ENCODE measurements around the gene EVI2A. TPM values are rescaled to one million over a fixed set of nuclear protein-coding genes. Genes with fewer than 3 reads are reported as not detected.

EVI2A gene
- total and polyA plus RNA-seq, 2 experiments from 2014 or later: 1.3 TPM; not detected in 1

DNA sequence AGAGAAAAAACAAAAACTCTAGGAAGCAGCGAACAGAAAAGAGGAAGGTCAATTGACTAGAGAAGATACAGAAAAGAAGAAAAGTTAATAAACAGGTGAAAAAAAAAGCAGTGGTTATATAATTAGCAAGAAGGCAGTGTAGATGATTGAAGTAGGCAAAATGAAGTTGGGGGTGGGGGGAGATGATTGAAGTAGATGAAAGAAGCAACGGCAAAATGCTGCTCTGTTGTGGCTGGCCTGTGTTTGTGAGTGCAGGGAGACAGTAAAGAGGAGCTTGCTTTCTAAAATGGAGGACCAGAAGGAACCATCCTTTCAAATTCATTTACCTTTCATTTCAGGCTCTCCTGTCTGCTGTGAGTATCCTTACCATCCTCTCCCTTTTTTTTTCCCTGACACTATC is 11.2 kb downstream of the EVI2A start:
- no peaks in the 10 kb centered on the region for H3K79me2 ChIP-seq (replicated peaks; ENCODE audit: insufficient read depth)
- H3K4me1 ChIP-seq (ENCODE audit: insufficient read depth): peaks cover 5% of the 10 kb centered on the region; the same call in 1 of the 2 replicates
- Mint-ChIP-seq H3K4me3 (no peak overlapping the region), H3K27ac (peak overlapping the region; percentile 61), H3K36me3 (ENCODE audit: low read depth) (no peaks in the 10 kb centered on the region), H3K27me3 (ENCODE audit: insufficient read depth, low read depth, poor library complexity) (no peaks in the 10 kb centered on the region), H3K9me3 (no peaks in the 10 kb centered on the region), H3K4me1 (peaks cover 9% of the 10 kb centered on the region)
- H4K20me1 ChIP-seq (replicated peaks; ENCODE audit: insufficient read depth): no peaks in the 10 kb centered on the region; the same call in 1 of the 2 replicates
- H3K4me3 ChIP-seq: no peak overlapping the region
- H3K27ac ChIP-seq (ENCODE audit: low read depth): no peak overlapping the region
- no peaks in the 10 kb centered on the region for H3K27me3 ChIP-seq (ENCODE audit: insufficient read depth)
- H2AFZ ChIP-seq: no peak overlapping the region
- no peaks in the 10 kb centered on the region for H3F3A ChIP-seq (replicated peaks; ENCODE audit: low read depth)
- H3K36me3 ChIP-seq (ENCODE audit: insufficient read depth): no peaks in the 10 kb centered on the region
- H3K9me2 ChIP-seq (ENCODE audit: insufficient read depth): no peaks in the 10 kb centered on the region
- TF ChIP-seq ZNF114 (CRISPR knock-in tag; IDR thresholded peaks at IDR 0.05): no peak
- no peak for DNase-seq (ENCODE audit: low spot score)
- H3K4me2 ChIP-seq: no peak overlapping the region
- peak; percentile 38; the same call in 2 of the 3 replicates for ATAC-seq

DNA sequence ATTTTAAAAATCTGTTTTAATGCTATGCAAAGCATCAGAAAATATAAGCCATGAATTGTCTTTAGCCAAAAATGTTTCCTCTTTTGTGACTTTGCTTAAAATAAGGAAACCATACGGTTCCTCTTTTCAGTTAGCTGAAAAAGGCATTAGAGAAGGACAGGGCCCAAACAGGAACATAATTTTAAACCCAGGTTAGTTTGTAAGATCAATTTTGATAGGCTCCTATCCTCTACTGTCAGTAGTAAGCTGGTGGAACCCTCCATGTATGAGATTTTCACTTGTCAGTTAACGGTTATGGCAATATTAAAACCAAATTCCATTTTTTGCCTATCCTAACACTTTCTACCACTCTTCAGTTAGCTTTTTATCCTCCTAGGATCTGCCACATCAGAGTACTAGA is 11.9 kb downstream of the EVI2A start:
- no peak overlapping the region for H3K4me3 Mint-ChIP-seq
- no peaks in the 10 kb centered on the region for H3K9me3 Mint-ChIP-seq
- TF ChIP-seq CREB1 (CRISPR knock-in tag; IDR thresholded peaks at IDR 0.05; ENCODE audit: low read depth) (no peak), ZNF114 (CRISPR knock-in tag; IDR thresholded peaks at IDR 0.05) (no peak), NANOG (IDR thresholded peaks at IDR 0.05; ENCODE audit: borderline replicate concordance) (no peak), POLR2AphosphoS5 (IDR thresholded peaks at IDR 0.05; ENCODE audit: low read depth) (no peak), ZNF331 (CRISPR knock-in tag; IDR thresholded peaks at IDR 0.05; ENCODE audit: low read depth) (no peak), STAT1 (IDR thresholded peaks at IDR 0.05; ENCODE audit: unreplicated experiment) (no peak)
- TF ChIP-seq, protein P1, sequence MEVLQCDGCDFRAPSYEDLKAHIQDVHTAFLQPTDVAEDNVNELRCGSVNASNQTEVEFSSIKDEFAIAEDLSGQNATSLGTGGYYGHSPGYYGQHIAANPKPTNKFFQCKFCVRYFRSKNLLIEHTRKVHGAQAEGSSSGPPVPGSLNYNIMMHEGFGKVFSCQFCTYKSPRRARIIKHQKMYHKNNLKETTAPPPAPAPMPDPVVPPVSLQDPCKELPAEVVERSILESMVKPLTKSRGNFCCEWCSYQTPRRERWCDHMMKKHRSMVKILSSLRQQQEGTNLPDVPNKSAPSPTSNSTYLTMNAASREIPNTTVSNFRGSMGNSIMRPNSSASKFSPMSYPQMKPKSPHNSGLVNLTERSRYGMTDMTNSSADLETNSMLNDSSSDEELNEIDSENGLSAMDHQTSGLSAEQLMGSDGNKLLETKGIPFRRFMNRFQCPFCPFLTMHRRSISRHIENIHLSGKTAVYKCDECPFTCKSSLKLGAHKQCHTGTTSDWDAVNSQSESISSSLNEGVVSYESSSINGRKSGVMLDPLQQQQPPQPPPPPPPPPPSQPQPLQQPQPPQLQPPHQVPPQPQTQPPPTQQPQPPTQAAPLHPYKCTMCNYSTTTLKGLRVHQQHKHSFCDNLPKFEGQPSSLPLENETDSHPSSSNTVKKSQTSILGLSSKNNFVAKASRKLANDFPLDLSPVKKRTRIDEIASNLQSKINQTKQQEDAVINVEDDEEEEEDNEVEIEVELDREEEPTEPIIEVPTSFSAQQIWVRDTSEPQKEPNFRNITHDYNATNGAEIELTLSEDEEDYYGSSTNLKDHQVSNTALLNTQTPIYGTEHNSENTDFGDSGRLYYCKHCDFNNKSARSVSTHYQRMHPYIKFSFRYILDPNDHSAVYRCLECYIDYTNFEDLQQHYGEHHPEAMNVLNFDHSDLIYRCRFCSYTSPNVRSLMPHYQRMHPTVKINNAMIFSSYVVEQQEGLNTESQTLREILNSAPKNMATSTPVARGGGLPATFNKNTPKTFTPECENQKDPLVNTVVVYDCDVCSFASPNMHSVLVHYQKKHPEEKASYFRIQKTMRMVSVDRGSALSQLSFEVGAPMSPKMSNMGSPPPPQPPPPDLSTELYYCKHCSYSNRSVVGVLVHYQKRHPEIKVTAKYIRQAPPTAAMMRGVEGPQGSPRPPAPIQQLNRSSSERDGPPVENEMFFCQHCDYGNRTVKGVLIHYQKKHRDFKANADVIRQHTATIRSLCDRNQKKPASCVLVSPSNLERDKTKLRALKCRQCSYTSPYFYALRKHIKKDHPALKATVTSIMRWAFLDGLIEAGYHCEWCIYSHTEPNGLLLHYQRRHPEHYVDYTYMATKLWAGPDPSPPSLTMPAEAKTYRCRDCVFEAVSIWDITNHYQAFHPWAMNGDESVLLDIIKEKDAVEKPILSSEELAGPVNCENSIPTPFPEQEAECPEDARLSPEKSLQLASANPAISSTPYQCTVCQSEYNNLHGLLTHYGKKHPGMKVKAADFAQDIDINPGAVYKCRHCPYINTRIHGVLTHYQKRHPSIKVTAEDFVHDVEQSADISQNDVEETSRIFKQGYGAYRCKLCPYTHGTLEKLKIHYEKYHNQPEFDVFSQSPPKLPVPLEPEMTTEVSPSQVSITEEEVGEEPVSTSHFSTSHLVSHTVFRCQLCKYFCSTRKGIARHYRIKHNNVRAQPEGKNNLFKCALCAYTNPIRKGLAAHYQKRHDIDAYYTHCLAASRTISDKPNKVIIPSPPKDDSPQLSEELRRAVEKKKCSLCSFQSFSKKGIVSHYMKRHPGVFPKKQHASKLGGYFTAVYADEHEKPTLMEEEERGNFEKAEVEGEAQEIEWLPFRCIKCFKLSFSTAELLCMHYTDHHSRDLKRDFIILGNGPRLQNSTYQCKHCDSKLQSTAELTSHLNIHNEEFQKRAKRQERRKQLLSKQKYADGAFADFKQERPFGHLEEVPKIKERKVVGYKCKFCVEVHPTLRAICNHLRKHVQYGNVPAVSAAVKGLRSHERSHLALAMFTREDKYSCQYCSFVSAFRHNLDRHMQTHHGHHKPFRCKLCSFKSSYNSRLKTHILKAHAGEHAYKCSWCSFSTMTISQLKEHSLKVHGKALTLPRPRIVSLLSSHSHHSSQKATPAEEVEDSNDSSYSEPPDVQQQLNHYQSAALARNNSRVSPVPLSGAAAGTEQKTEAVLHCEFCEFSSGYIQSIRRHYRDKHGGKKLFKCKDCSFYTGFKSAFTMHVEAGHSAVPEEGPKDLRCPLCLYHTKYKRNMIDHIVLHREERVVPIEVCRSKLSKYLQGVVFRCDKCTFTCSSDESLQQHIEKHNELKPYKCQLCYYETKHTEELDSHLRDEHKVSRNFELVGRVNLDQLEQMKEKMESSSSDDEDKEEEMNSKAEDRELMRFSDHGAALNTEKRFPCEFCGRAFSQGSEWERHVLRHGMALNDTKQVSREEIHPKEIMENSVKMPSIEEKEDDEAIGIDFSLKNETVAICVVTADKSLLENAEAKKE (CRISPR knock-in tag; IDR thresholded peaks at IDR 0.05): no peak
- TF ChIP-seq, protein P2, sequence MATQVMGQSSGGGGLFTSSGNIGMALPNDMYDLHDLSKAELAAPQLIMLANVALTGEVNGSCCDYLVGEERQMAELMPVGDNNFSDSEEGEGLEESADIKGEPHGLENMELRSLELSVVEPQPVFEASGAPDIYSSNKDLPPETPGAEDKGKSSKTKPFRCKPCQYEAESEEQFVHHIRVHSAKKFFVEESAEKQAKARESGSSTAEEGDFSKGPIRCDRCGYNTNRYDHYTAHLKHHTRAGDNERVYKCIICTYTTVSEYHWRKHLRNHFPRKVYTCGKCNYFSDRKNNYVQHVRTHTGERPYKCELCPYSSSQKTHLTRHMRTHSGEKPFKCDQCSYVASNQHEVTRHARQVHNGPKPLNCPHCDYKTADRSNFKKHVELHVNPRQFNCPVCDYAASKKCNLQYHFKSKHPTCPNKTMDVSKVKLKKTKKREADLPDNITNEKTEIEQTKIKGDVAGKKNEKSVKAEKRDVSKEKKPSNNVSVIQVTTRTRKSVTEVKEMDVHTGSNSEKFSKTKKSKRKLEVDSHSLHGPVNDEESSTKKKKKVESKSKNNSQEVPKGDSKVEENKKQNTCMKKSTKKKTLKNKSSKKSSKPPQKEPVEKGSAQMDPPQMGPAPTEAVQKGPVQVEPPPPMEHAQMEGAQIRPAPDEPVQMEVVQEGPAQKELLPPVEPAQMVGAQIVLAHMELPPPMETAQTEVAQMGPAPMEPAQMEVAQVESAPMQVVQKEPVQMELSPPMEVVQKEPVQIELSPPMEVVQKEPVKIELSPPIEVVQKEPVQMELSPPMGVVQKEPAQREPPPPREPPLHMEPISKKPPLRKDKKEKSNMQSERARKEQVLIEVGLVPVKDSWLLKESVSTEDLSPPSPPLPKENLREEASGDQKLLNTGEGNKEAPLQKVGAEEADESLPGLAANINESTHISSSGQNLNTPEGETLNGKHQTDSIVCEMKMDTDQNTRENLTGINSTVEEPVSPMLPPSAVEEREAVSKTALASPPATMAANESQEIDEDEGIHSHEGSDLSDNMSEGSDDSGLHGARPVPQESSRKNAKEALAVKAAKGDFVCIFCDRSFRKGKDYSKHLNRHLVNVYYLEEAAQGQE (IDR thresholded peaks at IDR 0.05; ENCODE audit: unreplicated experiment): no peak
- TF ChIP-seq, protein P3, sequence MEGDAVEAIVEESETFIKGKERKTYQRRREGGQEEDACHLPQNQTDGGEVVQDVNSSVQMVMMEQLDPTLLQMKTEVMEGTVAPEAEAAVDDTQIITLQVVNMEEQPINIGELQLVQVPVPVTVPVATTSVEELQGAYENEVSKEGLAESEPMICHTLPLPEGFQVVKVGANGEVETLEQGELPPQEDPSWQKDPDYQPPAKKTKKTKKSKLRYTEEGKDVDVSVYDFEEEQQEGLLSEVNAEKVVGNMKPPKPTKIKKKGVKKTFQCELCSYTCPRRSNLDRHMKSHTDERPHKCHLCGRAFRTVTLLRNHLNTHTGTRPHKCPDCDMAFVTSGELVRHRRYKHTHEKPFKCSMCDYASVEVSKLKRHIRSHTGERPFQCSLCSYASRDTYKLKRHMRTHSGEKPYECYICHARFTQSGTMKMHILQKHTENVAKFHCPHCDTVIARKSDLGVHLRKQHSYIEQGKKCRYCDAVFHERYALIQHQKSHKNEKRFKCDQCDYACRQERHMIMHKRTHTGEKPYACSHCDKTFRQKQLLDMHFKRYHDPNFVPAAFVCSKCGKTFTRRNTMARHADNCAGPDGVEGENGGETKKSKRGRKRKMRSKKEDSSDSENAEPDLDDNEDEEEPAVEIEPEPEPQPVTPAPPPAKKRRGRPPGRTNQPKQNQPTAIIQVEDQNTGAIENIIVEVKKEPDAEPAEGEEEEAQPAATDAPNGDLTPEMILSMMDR (conservative IDR thresholded peaks at IDR 0.05; ENCODE audit: low read depth in 2 of 2): no peak
- TF ChIP-seq, protein P4, sequence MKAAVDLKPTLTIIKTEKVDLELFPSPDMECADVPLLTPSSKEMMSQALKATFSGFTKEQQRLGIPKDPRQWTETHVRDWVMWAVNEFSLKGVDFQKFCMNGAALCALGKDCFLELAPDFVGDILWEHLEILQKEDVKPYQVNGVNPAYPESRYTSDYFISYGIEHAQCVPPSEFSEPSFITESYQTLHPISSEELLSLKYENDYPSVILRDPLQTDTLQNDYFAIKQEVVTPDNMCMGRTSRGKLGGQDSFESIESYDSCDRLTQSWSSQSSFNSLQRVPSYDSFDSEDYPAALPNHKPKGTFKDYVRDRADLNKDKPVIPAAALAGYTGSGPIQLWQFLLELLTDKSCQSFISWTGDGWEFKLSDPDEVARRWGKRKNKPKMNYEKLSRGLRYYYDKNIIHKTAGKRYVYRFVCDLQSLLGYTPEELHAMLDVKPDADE (IDR thresholded peaks at IDR 0.05): no peak

More for the DNA sequence above, 11.9 kb downstream of the EVI2A start:
- H3K36me3 ChIP-seq (ENCODE audit: insufficient read depth): no peaks in the 10 kb centered on the region
- ATAC-seq (no peak), DNase-seq (ENCODE audit: low spot score) (no peak)
- no peak overlapping the region for H3K27ac Mint-ChIP-seq
- H2AFZ ChIP-seq: no peak overlapping the region
- no peak overlapping the region for H3K4me2 ChIP-seq
- peaks cover 5% of the 10 kb centered on the region; the same call in 1 of the 2 replicates for H3K4me1 ChIP-seq (ENCODE audit: insufficient read depth)
- H3K79me2 ChIP-seq (replicated peaks; ENCODE audit: insufficient read depth): no peaks in the 10 kb centered on the region
- H3K4me3 ChIP-seq: no peak overlapping the region
- peaks cover 9% of the 10 kb centered on the region for H3K4me1 Mint-ChIP-seq
- no peaks in the 10 kb centered on the region for H3K36me3 Mint-ChIP-seq (ENCODE audit: low read depth)
- no peaks in the 10 kb centered on the region for H3K27me3 Mint-ChIP-seq (ENCODE audit: insufficient read depth, low read depth, poor library complexity)
- H3K9me2 ChIP-seq (ENCODE audit: insufficient read depth): peaks cover 5% of the 10 kb centered on the region; the same call in 1 of the 2 replicates
- no peaks in the 10 kb centered on the region for H3K27me3 ChIP-seq (ENCODE audit: insufficient read depth)
- H3K27ac ChIP-seq (ENCODE audit: low read depth): no peak overlapping the region
- no peaks in the 10 kb centered on the region for H3F3A ChIP-seq (replicated peaks; ENCODE audit: low read depth)
- no peaks in the 10 kb centered on the region; the same call in 1 of the 2 replicates for H4K20me1 ChIP-seq (replicated peaks; ENCODE audit: insufficient read depth)

Data from GM23338 (cell line).